OCI-LY7 (cell line): Measurements from ENCODE around the gene GLYATL1. TPM values are rescaled to one million over a fixed set of nuclear protein-coding genes. Genes with fewer than 3 reads are reported as not detected.

Experiments used
- BruUV-seq: library from RNA; stranded (reverse); fragments of 400-500 nt; replicated peaks from 2 replicates; lab custom pipeline; 2021; lab: Mats Ljungman, UMichigan
- CTCF ChIA-PET: fragments of 300-600 bp; sonication (Branson Sonifier 250); formaldehyde crosslinking; loops from one replicate; lab custom pipeline; 2022; ENCODE audit warnings: antibody characterized with exemption; ENCODE audit not compliant: unreplicated experiment; lab: Charles Lee
- POLR2A ChIA-PET: fragments of 300-600 bp; sonication (Branson Sonifier 250); formaldehyde crosslinking; loops from one replicate; lab custom pipeline; 2022; ENCODE audit warnings: antibody characterized with exemption; lab: Charles Lee
- DNase-seq: peaks from one replicate; pipeline ENCODE4 v3.0.0-alpha.2; 2015; ENCODE audit warnings: low spot score
- H2AFZ ChIP-seq: fragments of 200-600 bp; sonication (generic), shearing (Covaris generic); 2 replicates; pipeline ENCODE4 v1.6.1; 2014; ENCODE audit warnings: mild to moderate bottlenecking, antibody characterized with exemption, low read length, moderate library complexity
- H3K27ac ChIP-seq: fragments of 200-600 bp; sonication (generic); 2 replicates; pipeline ENCODE4 v1.5.1; 2014; ENCODE audit warnings: mixed run types, low read depth, mild to moderate bottlenecking, moderate library complexity, low read length, inconsistent platforms; ENCODE audit not compliant: poor library complexity, severe bottlenecking
- H3K36me3 ChIP-seq: fragments of 200-600 bp; sonication (generic); 2 replicates; pipeline ENCODE4 v1.6.1; 2014; ENCODE audit warnings: mild to moderate bottlenecking, antibody characterized with exemption, low read length, moderate library complexity, mixed read lengths; ENCODE audit not compliant: insufficient read depth
- H3K4me1 ChIP-seq: fragments of 200-600 bp; sonication (generic); 2 replicates; pipeline ENCODE4 v1.5.1; 2014; ENCODE audit warnings: mild to moderate bottlenecking, low read length; ENCODE audit not compliant: insufficient read depth, poor library complexity, severe bottlenecking
- H3K4me2 ChIP-seq: fragments of 200-600 bp; sonication (generic); 2 replicates; pipeline ENCODE4 v1.6.1; 2014; ENCODE audit warnings: mild to moderate bottlenecking, low read length
- H3K4me3 ChIP-seq: fragments of 200-600 bp; sonication (generic); 2 replicates; pipeline ENCODE4 v1.5.1; 2014; ENCODE audit warnings: mild to moderate bottlenecking, low read depth, low read length; ENCODE audit not compliant: poor library complexity, severe bottlenecking
- H3K79me2 ChIP-seq: fragments of 200-600 bp; sonication (generic); 2 replicates; pipeline ENCODE4 v1.6.1; 2016; ENCODE audit warnings: low read depth, mild to moderate bottlenecking, low read length, moderate library complexity, mixed read lengths; ENCODE audit not compliant: insufficient read depth
- H3K9me2 ChIP-seq: fragments of 200-600 bp; sonication (generic); 2 replicates; pipeline ENCODE4 v1.6.1; 2016; ENCODE audit warnings: mild to moderate bottlenecking, low read length, mixed read lengths; ENCODE audit not compliant: insufficient read depth
- H3K9me3 ChIP-seq: fragments of 200-600 bp; sonication (generic); 2 replicates; pipeline ENCODE4 v1.6.1; 2014; ENCODE audit warnings: mild to moderate bottlenecking, mixed run types, low read length, mixed read lengths
- H4K20me1 ChIP-seq: fragments of 200-600 bp; sonication (generic); 2 replicates; pipeline ENCODE4 v1.6.1; 2014; ENCODE audit warnings: mild to moderate bottlenecking, antibody characterized with exemption, low read length, moderate library complexity, mixed read lengths; ENCODE audit not compliant: insufficient read depth
- EZH2phosphoT487 ChIP-seq: fragments of 200-600 bp; sonication (generic); IDR thresholded peaks from 2 replicates; pipeline ENCODE4 v1.6.1; 2018; ENCODE audit warnings: low read depth, borderline replicate concordance, mild to moderate bottlenecking, mixed run types, antibody characterized with exemption, low read length, moderate library complexity, mixed read lengths
- intact Hi-C: fragments of 100-400 bp; cut with micrococcal nuclease; formaldehyde crosslinking; loops from one replicate; pipeline ENCODE4 v1.10.0; 2022; ENCODE audit not compliant: unreplicated experiment
- total RNA-seq, 2 experiments: library from RNA; depleted of rRNA in 1 of 2; stranded (reverse); fragments of >200 nt in 1 of 2; shearing (Covaris generic) in 1 of 2; gene quantifications; 2 replicates each; pipeline ENCODE4 v1.2.3, GENCODE V29; 2014 to 2022
- TF ChIP-seq, protein P1 (sequence below): fragments of 200-600 bp; sonication (generic); conservative IDR thresholded peaks from 2 replicates; pipeline ENCODE4 v1.5.1; 2014; ENCODE audit warnings: mild to moderate bottlenecking, antibody characterized with exemption, low read length, moderate library complexity, mixed read lengths

The GLYATL1 gene
- total RNA-seq, 2 experiments from 2014 or later, result not detected

- POLR2A ChIA-PET, result no interaction called here
- H3K9me2 ChIP-seq, result no peaks in the 10 kb centered on the region
- intact Hi-C loops, result no loop called here
- H3K36me3 ChIP-seq, result no peaks in the 10 kb centered on the region
- no peak overlapping the region for H3K27ac ChIP-seq
- no peaks in the 10 kb centered on the region for H4K20me1 ChIP-seq
- no peaks in the 10 kb centered on the region for H3K9me3 ChIP-seq
- no TSS peak for BruUV-seq
- CTCF ChIA-PET, result no interaction called here
- no peaks in the 10 kb centered on the region for H3K79me2 ChIP-seq
- no peak overlapping the region for H2AFZ ChIP-seq
- TF ChIP-seq, protein P1, sequence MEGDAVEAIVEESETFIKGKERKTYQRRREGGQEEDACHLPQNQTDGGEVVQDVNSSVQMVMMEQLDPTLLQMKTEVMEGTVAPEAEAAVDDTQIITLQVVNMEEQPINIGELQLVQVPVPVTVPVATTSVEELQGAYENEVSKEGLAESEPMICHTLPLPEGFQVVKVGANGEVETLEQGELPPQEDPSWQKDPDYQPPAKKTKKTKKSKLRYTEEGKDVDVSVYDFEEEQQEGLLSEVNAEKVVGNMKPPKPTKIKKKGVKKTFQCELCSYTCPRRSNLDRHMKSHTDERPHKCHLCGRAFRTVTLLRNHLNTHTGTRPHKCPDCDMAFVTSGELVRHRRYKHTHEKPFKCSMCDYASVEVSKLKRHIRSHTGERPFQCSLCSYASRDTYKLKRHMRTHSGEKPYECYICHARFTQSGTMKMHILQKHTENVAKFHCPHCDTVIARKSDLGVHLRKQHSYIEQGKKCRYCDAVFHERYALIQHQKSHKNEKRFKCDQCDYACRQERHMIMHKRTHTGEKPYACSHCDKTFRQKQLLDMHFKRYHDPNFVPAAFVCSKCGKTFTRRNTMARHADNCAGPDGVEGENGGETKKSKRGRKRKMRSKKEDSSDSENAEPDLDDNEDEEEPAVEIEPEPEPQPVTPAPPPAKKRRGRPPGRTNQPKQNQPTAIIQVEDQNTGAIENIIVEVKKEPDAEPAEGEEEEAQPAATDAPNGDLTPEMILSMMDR, result no peak
- no peak for TF ChIP-seq EZH2phosphoT487
- no peaks in the 10 kb centered on the region for H3K4me1 ChIP-seq
- no peak overlapping the region for H3K4me3 ChIP-seq
- no peak for DNase-seq
- H3K4me2 ChIP-seq, result no peak overlapping the region
These were observed 39.9 kb downstream of the GLYATL1 start for GRCh38 chr11:58979222-58979621.

DNA sequence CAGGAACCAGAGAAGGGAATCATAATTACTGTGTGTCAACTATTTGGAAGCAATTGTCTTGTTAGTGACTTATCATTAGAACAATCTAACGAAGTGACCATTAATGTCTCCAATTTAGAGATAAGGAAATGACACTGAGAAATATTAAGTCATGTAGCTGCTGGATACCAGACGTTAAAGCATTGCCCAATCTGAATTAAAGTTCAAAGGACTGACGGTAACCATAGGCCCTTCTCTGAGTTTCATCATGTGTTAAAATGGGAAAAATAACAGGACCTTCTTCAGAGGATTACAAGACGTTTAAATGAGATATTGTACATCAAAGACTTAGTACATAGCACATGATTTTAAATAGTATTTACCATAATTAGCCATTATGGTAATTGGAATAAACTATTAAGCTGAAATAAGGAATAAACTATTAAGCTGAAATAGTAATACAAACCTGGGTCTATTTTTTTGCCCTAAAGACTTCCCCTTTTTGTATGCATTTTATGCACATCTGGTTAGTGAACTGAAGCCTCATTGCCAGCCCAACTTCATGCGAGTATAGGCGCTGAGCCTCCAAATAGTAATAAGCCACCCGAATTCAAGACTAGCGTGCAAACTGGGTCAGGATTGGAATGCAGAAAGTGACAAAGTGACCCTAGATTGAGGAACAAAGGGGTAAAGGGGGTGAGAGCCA, 41.0 kb downstream of the GLYATL1 start:
- Histone ChIP-seq H3K36me3 (no peaks in the 10 kb centered on the region), H3K27ac (no peak overlapping the region), H2AFZ (no peak overlapping the region), H4K20me1 (no peaks in the 10 kb centered on the region), H3K4me2 (no peak overlapping the region), H3K4me3 (no peak overlapping the region), H3K79me2 (no peaks in the 10 kb centered on the region), H3K9me3 (no peaks in the 10 kb centered on the region), H3K4me1 (no peaks in the 10 kb centered on the region), H3K9me2 (no peaks in the 10 kb centered on the region)
- no TSS peak for BruUV-seq
- POLR2A ChIA-PET, result no interaction called here
- CTCF ChIA-PET, result no interaction called here
- intact Hi-C loops, result no loop called here
- no peak for DNase-seq
- TF ChIP-seq, protein P1, result no peak
- no peak for TF ChIP-seq EZH2phosphoT487

GRCh38 chr11:58992489-58992888, 53.2 kb downstream of the GLYATL1 start:
- no TSS peak for BruUV-seq
- H3K4me1 ChIP-seq, result no peaks in the 10 kb centered on the region
- H3K4me3 ChIP-seq, result no peak overlapping the region
- no peak overlapping the region for H3K27ac ChIP-seq
- H3K9me2 ChIP-seq, result no peaks in the 10 kb centered on the region
- H3K36me3 ChIP-seq, result no peaks in the 10 kb centered on the region
- no peaks in the 10 kb centered on the region for H3K9me3 ChIP-seq
- no peak overlapping the region for H2AFZ ChIP-seq
- no peaks in the 10 kb centered on the region for H3K79me2 ChIP-seq
- no peak for DNase-seq
- ChIA-PET POLR2A (interaction anchor here (0.5 to 0.6 kb wide), 2 partner anchors 69 to 150 kb away, joined by 3 read pairs; partner anchors contain the start of gene FAM111A), CTCF (no interaction called here)
- H3K4me2 ChIP-seq, result no peak overlapping the region
- intact Hi-C loops, result no loop called here
- no peaks in the 10 kb centered on the region for H4K20me1 ChIP-seq
- TF ChIP-seq EZH2phosphoT487, result no peak
- TF ChIP-seq, protein P1, result no peak
